GM04503 (cell line): ENCODE measurements around the gene ATP5PD.

Source experiments
- DNase-seq: peaks from one replicate; pipeline ENCODE4 v3.0.0-alpha.2; 2012; ENCODE audit warnings: low read depth

ATP5PD gene

DNA sequence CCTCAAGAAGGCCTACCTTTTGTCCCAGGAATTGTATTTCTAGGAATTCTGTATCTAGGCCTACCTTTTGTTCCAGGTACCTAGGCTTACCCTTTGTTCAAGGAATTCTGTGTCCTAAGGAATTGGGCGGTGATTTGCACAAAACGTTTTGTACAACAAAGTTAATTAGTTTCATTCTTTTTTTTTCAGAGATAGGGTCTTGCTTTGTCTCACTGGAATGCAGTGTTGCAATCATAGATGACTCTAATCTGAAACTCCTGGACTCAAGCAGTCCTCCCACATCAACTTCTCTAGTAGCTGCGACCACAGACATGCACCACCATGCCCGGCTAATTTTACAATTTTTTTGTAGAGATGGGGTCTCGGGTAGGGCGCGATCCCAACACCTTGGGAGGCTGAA, 52.3 kb downstream of the ATP5PD start:
- no peak for DNase-seq

- no peak for DNase-seq
Measured at GRCh38 chr17:74992223-74992622, 54.5 kb downstream of the ATP5PD start.

GRCh38 chr17:74990581-74991105, 56.1 kb downstream of the ATP5PD start:
- DNase-seq: no peak
